WTC11 (cell line): ENCODE measurements around the gene TIAL1. TPM values are rescaled to one million over a fixed set of nuclear protein-coding genes. Genes with fewer than 3 reads are reported as not detected.

ENCODE experiments used
- ATAC-seq: fragments of 200-7000 bp; cut with Tn5 transposase; 2 replicates; pipeline ENCODE4 v1.10.0; 2021; ENCODE audit warnings: mild to moderate bottlenecking, moderate library complexity
- CTCF ChIA-PET: fragments of 300-600 bp; sonication (Branson Sonifier 250); formaldehyde crosslinking; loops from one replicate; lab custom pipeline; 2021; ENCODE audit warnings: antibody characterized with exemption; lab: Charles Lee
- POLR2A ChIA-PET: fragments of 350-600 bp; sonication (Branson Sonifier 250); formaldehyde crosslinking; loops from one replicate; lab custom pipeline; 2021; ENCODE audit warnings: antibody characterized with exemption; lab: Charles Lee
- DNase-seq: peaks from one replicate; pipeline ENCODE4 v3.0.0; 2021; ENCODE audit warnings: low spot score
- H3K27ac Mint-ChIP-seq: 2 replicates; pipeline ENCODE4 v1.8.0; 2021; ENCODE audit warnings: mixed read lengths
- H3K27me3 Mint-ChIP-seq: 2 replicates; pipeline ENCODE4 v1.8.0; 2021; ENCODE audit warnings: low read depth, mild to moderate bottlenecking, moderate library complexity, mixed read lengths
- H3K36me3 Mint-ChIP-seq: 2 replicates; pipeline ENCODE4 v1.8.0; 2021; ENCODE audit warnings: mixed read lengths
- H3K4me1 Mint-ChIP-seq: 2 replicates; pipeline ENCODE4 v1.8.0; 2022; ENCODE audit warnings: mixed read lengths
- H3K4me3 Mint-ChIP-seq: 2 replicates; pipeline ENCODE4 v1.8.0; 2021; ENCODE audit warnings: mild to moderate bottlenecking, moderate library complexity, mixed read lengths
- H3K9me3 Mint-ChIP-seq: 2 replicates; pipeline ENCODE4 v1.8.0; 2021; ENCODE audit warnings: mixed read lengths
- ATF1 ChIP-seq: sonication (generic); formaldehyde crosslinking; IDR thresholded peaks from 2 replicates; pipeline ENCODE4 v1.8.1; 2023; ENCODE audit warnings: mild to moderate bottlenecking, moderate library complexity, missing genetic modification reagents
- ATF3 ChIP-seq: sonication (generic); formaldehyde crosslinking; conservative IDR thresholded peaks from 2 replicates; pipeline ENCODE4 v1.8.1; 2022; ENCODE audit warnings: mild to moderate bottlenecking, missing genetic modification reagents
- CDX4 ChIP-seq: fragments of 250-450 bp; sonication (Bioruptor Pico); IDR thresholded peaks from 2 replicates; pipeline ENCODE4 v1.9.0; 2021; ENCODE audit warnings: moderate library complexity, mild to moderate bottlenecking, inconsistent platforms, borderline replicate concordance
- CREM ChIP-seq: sonication (generic); formaldehyde crosslinking; IDR thresholded peaks from 2 replicates; pipeline ENCODE4 v1.8.1; 2022; ENCODE audit warnings: mild to moderate bottlenecking, missing genetic modification reagents, moderate library complexity
- E2F4 ChIP-seq: sonication (generic); formaldehyde crosslinking; IDR thresholded peaks from 2 replicates; pipeline ENCODE4 v1.8.1; 2022; ENCODE audit warnings: low read depth, mild to moderate bottlenecking, moderate library complexity, missing genetic modification reagents, borderline replicate concordance
- EMX1 ChIP-seq: fragments of 250-450 bp; sonication (Bioruptor Pico); IDR thresholded peaks from 2 replicates; pipeline ENCODE4 v1.8.0; 2021; ENCODE audit warnings: mild to moderate bottlenecking
- ERG ChIP-seq: fragments of 250-450 bp; sonication (Bioruptor Pico); IDR thresholded peaks from 2 replicates; pipeline ENCODE4 v1.8.0; 2021; ENCODE audit warnings: mild to moderate bottlenecking
- FOXP1 ChIP-seq: sonication (generic); formaldehyde crosslinking; IDR thresholded peaks from 2 replicates; pipeline ENCODE4 v1.8.0; 2022; ENCODE audit warnings: missing genetic modification reagents, mild to moderate bottlenecking, moderate library complexity, borderline replicate concordance
- FOXP4 ChIP-seq: sonication (generic); formaldehyde crosslinking; IDR thresholded peaks from 2 replicates; pipeline ENCODE4 v1.8.0; 2022; ENCODE audit warnings: mild to moderate bottlenecking, missing genetic modification reagents
- HMGXB4 ChIP-seq: sonication (generic); formaldehyde crosslinking; IDR thresholded peaks from 2 replicates; pipeline ENCODE4 v1.8.1; 2023; ENCODE audit warnings: mild to moderate bottlenecking, moderate library complexity, missing genetic modification reagents
- IRF1 ChIP-seq: sonication (generic); formaldehyde crosslinking; IDR thresholded peaks from 2 replicates; pipeline ENCODE4 v1.8.0; 2023; ENCODE audit warnings: missing genetic modification reagents
- ZNF281 ChIP-seq: sonication (generic); formaldehyde crosslinking; IDR thresholded peaks from 2 replicates; pipeline ENCODE4 v1.8.0; 2023; ENCODE audit warnings: mild to moderate bottlenecking, missing genetic modification reagents
- total RNA-seq: library from RNA; stranded (reverse); gene quantifications from 3 replicates; pipeline ENCODE4 v1.2.3, GENCODE V29; 2021

Gene TIAL1
- total RNA-seq, 1 experiment from 2014 or later = 170 TPM

- ATAC-seq (no peak), DNase-seq (no peak)
- CTCF ChIA-PET = interaction anchor here (0.5 to 1.5 kb wide), 5 partner anchors 11 to 399 kb away, joined by 3 to 12 read pairs (median 3); partner anchors contain the start of gene INPP5F
- POLR2A ChIA-PET = interaction anchor here (1.0 to 1.5 kb wide), 3 partner anchors 53 to 128 kb away, joined by 3 to 8 read pairs (median 4); partner anchors contain the start of genes BAG3 and INPP5F
- Mint-ChIP-seq H3K4me1 (peaks cover 30% of the 10 kb centered on the region), H3K27ac (peak overlapping the region; percentile 93), H3K27me3 (peaks cover 3% of the 10 kb centered on the region; the same call in 1 of the 2 replicates), H3K36me3 (peaks cover 25% of the 10 kb centered on the region), H3K4me3 (peak overlapping the region; percentile 90), H3K9me3 (peaks cover 8% of the 10 kb centered on the region)
- no peak for TF ChIP-seq E2F4 (CRISPR knock-in tag)
- 0 out of 2 replicates have a peak, but pooled peaks have one; percentile 39 for TF ChIP-seq CREM
These were observed 832 bp upstream of the TIAL1 start for GRCh38 chr10:119597405-119598186.

- peak overlapping the region; percentile 76 for H3K27ac Mint-ChIP-seq
- ChIA-PET CTCF (interaction anchor here (0.9 to 1.4 kb wide), 2 partner anchors 106 to 130 kb away, joined by 3 to 4 read pairs; partner anchors contain the start of gene INPP5F), POLR2A (interaction anchor here (0.7 to 0.9 kb wide), 2 partner anchors 59 to 130 kb away, joined by 4 to 8 read pairs; partner anchors contain the start of gene INPP5F)
- H3K4me1 Mint-ChIP-seq = peaks cover 37% of the 10 kb centered on the region
- peak overlapping the region; percentile 90 for H3K4me3 Mint-ChIP-seq
- peaks cover 8% of the 10 kb centered on the region for H3K9me3 Mint-ChIP-seq
- peak; percentile 19 for DNase-seq
- peaks cover 3% of the 10 kb centered on the region; the same call in 1 of the 2 replicates for H3K27me3 Mint-ChIP-seq
- peaks cover 32% of the 10 kb centered on the region for H3K36me3 Mint-ChIP-seq
- 0 out of 2 replicates have a peak, but pooled peaks have one; percentile 23 for TF ChIP-seq HMGXB4 (CRISPR knock-in tag)
- 0 out of 2 replicates have a peak, but pooled peaks have one; percentile 14 for TF ChIP-seq FOXP4 (CRISPR knock-in tag)
- TF ChIP-seq FOXP1 (CRISPR knock-in tag) = 0 out of 2 replicates have a peak, but pooled peaks have one; percentile 57
- no peak for TF ChIP-seq CDX4 (CRISPR knock-in tag)
- peak; percentile 0; the same call in 1 of the 2 replicates for ATAC-seq
These were observed 868 bp downstream of the TIAL1 start for GRCh38 chr10:119595676-119596515.

- no peak for ATAC-seq
- CTCF ChIA-PET = interaction anchor here (0.9 kb wide), 1 partner anchor 105 kb away, joined by 4 read pairs; no protein-coding TSS in a partner anchor
- Mint-ChIP-seq H3K27ac (peak overlapping the region; percentile 76), H3K4me1 (peaks cover 37% of the 10 kb centered on the region), H3K4me3 (peak overlapping the region; percentile 90), H3K36me3 (peaks cover 32% of the 10 kb centered on the region), H3K9me3 (peaks cover 8% of the 10 kb centered on the region), H3K27me3 (peaks cover 3% of the 10 kb centered on the region; the same call in 1 of the 2 replicates)
- DNase-seq = no peak
- POLR2A ChIA-PET = interaction anchor here (0.7 to 0.9 kb wide), 2 partner anchors 58 to 131 kb away, joined by 4 to 8 read pairs; partner anchors contain the start of gene INPP5F
- TF ChIP-seq ATF1 = no peak
- no peak for TF ChIP-seq ATF3
- TF ChIP-seq CDX4 (CRISPR knock-in tag) = no peak
- TF ChIP-seq ZNF281 = no peak
- no peak for TF ChIP-seq IRF1 (CRISPR knock-in tag)
- TF ChIP-seq EMX1 (CRISPR knock-in tag) = no peak
- TF ChIP-seq ERG (CRISPR knock-in tag) = no peak
- TF ChIP-seq FOXP1 (CRISPR knock-in tag) = no peak
These were observed 1.6 kb downstream of the TIAL1 start for GRCh38 chr10:119595134-119595675.
